Testis (tissue), 2 donors: ENCODE data around the gene ATMIN.

Source experiments
- POLR2A ChIP-seq: fragments of 450-650 bp; IDR thresholded peaks from one replicate; pipeline ENCODE4 v1.6.1; 2017; ENCODE audit warnings: antibody characterized with exemption, mild to moderate bottlenecking, moderate library complexity
- TF ChIP-seq, protein P1 (sequence below), 3 experiments: fragments of 450-650 bp in 2 of 3; fragments of 200-600 bp in 1 of 3; sonication (generic) in 1 of 3; IDR thresholded peaks; one replicate each; pipeline ENCODE4 v1.5.1; 2016 to 2019; ENCODE audit warnings: antibody characterized with exemption in 3 of 3, mild to moderate bottlenecking in 2 of 3, moderate library complexity in 1 of 3

DNA sequence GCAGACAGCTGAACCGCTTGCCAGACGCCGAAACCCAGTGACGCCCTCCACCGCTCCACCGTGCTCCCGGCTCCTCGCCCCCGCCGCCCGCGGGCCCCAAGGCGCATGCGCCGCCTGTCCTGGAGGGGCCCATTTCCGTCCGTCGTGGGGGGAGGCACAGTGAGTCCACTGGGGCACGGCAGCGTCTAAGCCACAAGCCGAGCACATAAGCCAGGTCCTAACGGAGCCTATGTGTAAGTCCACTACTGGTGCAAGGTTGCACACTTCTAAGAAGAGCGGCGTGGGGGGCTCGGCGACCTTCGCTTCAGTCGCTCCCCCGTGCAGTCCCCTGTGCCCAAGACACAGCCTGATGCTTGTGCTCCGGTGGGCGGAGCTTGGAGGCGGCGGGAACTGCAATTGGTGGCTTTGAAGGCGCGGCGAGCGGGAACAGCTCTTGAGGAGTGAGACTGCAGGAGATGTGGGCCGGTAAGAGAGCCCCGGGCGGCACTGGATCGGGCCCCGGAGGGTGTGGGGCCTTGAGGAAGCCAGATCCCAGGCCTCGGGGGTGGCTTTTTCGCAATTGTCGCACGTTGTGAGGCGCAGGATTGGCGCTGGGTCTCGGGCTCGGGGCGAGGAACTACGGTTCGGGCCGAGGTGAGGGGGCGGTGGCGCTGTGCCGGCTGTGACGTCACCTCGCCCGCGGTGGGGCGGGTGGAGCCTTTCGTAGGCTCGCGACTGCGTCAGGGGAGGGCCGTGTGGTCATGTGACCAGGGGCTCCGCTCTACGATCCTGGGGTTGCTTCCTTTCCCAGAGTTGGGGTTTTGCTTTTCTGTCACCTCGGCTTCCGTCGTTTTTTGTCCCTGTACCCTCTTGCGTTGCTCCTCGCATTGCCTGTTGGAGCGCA, 28.6 kb upstream of the ATMIN start, which contains the start of the genes CENPN and CMC2:
- TF ChIP-seq, protein P1, sequence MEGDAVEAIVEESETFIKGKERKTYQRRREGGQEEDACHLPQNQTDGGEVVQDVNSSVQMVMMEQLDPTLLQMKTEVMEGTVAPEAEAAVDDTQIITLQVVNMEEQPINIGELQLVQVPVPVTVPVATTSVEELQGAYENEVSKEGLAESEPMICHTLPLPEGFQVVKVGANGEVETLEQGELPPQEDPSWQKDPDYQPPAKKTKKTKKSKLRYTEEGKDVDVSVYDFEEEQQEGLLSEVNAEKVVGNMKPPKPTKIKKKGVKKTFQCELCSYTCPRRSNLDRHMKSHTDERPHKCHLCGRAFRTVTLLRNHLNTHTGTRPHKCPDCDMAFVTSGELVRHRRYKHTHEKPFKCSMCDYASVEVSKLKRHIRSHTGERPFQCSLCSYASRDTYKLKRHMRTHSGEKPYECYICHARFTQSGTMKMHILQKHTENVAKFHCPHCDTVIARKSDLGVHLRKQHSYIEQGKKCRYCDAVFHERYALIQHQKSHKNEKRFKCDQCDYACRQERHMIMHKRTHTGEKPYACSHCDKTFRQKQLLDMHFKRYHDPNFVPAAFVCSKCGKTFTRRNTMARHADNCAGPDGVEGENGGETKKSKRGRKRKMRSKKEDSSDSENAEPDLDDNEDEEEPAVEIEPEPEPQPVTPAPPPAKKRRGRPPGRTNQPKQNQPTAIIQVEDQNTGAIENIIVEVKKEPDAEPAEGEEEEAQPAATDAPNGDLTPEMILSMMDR (IDR thresholded peaks at IDR 0.05) = peak in 2 of 3 experiments; percentile 17 to 50
- peak; percentile 54 for TF ChIP-seq POLR2A
